NCI-H2107 (cell line): ENCODE measurements around the gene A2ML1.
"Not testable (repeated sequence)": the region's sequence is repeated elsewhere in the genome, so short reads cannot be mapped to it uniquely, and the experiment has no call there.

Experiments
- DNase-seq: peaks from one replicate; lab custom pipeline; 2025; lab: John Stamatoyannopoulos, UW

A2ML1 gene

DNA sequence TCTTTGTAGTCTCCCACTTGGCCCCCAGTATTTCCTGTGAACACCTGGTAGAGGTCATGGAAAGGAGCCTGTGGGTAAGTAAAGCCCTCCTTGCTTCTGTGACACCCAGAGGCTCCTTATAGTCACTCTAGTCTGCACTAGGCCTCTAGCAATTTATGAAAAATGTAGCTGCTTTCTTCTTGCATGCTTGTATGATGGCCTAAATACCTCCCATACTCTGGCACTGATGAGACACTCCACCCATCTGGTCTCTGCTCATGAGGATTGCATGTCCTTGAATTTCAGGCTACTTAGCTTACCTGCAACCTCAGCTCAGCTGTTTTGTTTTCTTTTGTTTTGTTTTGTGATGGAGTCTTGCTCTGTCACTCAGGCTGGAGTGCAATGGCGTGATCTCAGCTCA lies 4.6 kb upstream of the A2ML1 start:
- no peak for DNase-seq

DNA sequence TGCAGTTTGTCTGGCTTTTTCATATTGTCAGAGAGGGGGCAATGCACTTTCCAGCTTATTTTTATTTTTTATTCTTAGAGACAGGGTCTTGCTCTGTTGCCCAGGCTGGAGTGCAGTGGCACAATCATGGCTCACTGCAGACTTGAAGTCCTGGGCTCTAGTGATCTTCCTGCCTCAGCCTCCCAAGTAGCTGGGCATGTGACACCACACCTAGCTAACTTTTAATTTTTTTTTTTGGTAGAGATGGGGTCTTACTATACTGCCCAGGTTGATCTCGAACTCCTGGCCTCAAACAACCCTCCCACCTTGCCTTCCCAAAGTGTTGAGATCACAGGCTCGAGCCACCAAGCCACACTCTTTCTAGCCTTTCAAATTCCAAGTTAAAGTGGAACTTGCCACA lies 3.9 kb upstream of the A2ML1 start:
- no peak for DNase-seq

DNA sequence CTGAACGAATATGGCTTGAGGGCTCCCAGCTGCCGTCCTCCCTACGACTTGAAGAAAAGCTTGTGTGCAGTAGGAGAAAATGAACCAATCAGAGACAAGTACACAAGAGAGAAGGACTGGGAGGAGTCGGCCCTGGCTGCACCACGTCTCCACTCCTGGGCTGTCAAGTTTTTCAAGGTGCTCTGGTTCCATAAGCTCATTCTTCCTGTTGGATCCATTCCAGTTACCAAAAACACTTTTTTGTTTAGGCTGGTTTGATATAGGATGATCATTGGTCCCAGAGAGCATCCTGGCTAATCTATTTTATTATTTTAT lies 2.8 kb upstream of the A2ML1 start:
- DNase-seq = no peak

DNA sequence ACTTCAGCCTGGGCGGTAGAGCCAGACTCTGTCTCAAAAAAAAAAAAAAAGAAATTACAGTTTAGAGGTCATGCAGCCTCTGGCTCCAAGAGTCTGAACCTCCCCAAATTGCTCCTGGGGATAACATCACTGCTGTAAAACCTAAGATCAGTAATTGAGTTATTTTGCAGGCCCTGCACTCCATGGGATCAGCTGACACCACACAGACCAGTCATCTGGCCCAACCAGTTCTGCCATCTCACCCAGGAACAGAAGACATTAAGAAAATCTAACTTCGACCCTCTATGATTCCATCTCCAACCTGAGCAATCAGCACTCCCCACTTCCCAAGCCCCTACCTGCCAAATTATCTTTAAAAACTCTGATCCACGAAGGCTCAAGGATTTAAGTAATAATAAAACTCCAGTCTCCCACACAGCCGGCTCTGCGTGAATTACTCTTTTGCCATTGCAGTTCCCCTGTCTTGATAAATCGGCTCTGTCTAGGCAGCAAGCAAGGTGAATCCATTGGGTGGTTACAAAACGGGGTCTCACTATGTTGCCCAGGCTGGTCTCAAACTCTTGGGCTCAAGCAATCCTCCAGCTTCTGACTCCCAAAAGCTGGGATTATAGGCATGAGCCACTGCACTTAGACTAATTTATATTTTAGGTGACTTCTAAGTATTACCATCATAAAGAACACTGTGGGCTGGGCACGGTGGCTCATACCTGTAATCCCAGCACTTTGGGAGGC lies 1.6 kb upstream of the A2ML1 start:
- not testable (repeated sequence) for DNase-seq

DNA sequence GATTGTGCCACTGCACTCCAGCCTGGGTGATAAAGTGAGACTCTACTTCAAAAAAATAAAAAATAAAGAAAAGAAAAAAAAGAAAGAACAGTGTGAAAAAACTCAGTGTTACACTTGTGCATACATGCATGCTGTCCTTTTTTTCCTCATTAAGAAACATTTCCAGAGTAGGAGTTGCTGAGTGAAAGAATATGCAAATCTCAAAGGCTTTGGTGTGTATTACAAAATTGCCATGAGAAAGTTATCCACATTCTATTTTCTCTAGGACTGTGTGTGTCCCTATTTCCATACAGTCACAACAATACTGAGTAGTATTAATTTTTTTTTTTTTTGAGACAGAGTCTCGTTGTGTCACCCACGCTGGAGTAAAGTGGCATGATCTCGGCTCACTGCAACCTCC lies 830 bp upstream of the A2ML1 start:
- DNase-seq = no peak

DNA sequence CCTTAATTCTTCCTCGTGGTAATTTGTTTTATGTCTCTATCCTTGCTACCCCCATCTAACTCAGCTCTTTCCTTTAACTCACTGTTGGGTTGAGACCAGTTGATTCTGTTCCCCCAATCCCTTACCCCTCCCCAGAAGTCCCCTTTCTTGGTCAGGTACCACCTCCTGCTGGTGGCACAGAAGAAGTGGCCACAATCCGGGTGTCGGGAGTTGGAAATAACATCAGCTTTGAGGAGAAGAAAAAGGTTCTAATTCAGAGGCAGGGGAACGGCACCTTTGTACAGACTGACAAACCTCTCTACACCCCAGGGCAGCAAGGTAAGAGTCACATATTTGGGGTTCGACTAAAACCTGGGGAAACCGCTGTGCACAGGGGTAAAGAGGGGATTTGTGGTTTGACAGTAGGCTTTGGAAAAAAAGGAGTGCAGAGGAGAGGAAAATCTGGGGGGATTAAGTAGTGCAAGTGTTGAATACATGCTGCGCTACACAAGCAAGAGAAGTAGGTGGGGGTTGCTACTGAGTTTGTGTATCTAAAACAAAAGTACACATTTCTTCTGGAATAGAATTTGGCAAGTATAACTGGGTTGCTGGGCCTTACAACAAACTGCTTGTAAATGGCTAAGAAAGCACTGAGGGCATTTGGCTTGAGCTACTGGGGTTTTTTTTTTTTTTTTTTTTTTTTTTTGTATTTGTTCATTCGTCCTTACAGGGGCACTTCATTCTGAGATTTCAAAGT lies 1.3 kb downstream of the A2ML1 start:
- DNase-seq = no peak

DNA sequence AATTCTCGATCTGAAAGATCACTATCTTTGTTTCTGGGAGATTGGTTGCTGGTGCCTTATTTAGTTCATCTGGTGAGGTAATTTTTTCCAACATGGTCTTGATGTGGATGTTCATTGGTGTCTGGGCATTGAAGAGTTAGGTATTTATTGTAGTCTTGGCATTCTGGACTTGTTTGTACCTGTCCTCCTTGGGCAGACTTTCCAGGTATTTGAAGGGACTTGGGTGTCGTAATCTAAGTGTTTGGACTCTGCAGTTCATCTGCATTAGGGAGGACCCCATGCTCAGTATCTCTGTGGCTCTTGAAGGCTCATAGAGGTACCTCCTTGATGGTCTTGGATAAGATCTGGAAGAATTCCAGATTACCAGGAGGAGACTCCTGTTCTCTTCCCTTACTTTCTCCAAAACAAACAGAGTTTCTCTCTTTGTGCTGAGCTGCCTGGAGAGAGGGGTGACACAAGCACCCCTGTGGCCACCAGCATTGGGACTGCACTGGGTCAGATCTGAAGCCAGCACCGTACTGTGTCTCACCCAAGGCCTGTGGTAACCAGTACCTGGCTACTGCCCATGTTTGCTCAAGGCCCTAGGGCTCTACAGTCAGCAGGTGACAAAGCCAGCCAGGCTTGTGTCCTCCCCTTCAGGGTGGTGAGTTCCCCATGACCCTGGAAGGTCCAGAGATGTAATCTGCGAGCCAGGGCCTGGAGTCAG lies 5.3 kb downstream of the A2ML1 start:
- no peak for DNase-seq

DNA sequence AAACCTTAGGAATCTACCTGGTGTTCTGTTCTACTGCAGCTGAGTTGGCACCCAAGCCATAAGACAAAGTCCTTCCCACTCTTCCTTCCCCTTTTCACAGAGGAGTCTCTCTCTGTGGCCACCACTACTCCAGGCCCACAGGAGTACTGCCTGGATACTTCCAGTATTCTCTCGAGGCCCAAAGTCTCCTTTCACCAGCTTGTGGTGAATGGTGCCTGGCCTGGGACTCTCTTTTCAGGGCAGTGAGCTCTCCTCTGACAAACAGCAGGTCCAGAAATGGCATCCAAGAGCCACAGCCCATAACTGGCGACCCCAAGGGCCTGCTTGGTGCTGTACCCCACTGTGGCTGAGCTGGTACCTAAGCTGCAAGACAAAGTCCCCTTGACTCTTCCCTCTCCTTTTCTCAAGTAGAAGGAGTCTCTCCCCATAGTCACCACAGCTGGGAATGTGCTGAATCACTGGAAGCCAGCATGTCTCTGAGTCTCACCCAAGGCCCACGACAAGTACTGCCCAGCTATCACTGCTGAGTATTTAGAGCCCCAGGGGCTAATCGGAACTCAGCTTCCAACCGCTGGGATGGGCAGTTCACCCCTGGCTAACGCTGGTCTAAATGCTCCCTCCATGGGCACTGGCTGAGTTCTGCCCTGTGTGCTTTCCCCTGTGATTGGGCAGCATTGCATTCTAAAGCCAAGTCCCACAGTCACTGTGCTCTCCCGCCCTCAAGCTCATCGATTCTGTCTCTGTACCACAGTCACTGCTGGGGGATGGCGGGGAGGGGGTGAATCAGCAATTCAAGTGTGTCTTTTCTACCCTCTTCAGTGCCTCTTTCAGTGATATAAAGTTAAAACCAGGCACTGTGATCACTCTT lies 6.1 kb downstream of the A2ML1 start:
- no peak for DNase-seq

DNA sequence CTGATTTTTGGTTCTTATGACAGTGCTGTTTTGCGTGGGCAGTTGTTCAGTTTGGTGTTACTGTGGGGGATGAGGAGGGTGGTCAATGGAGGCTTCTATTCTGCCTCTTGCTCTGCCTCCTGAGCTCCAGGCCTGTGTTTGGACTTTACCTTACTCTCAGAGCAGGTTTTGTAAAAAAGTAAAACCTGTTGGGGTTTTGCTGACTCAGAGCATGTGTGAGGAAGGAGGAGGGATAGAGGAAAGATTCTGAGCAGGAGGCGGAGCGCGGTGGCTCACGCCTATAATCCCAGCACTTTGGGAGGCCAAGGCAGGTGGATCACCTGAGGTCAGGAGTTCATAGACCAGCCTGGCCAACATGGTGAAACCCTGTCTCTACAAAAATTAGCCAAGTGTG lies 6.7 kb downstream of the A2ML1 start:
- DNase-seq = no peak

DNA sequence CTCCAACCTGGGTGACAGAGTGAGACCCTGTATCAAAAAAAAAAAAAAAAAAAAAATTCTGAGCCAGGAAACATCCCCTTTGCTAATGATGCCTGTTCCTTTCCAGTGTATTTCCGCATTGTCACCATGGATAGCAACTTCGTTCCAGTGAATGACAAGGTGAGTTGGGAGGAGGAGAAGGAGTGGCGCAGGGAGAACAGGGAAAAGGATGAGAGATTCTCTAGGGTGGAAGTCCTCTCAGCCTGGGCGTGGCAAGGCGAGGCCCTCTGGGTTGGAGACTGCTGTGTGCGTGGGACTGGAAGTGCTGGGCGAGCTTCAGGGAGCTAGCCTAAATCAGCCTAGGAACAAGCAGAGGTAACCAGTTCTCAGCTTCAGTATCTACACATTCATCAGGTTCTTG lies 7.2 kb downstream of the A2ML1 start:
- no peak for DNase-seq

DNA sequence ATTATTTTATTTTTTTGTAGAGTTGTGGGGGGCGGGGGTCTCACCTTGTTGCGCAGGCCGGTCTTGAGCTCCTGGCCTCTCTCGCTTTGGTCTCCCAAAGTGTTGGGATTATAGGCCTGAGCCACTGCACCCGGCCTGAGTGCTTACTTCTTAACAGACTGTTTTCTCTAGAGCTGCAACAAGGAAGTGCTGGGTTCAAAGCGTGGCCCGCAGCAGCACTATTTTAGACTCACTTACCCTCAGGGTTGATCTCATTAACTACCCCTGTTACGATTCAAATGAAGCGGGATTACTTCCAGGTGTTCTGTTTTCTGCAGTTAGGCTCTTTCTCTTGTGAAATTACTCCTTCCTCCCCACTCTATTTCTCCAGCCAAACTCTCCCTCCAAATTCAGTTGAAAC lies 8.7 kb downstream of the A2ML1 start:
- DNase-seq = no peak

DNA sequence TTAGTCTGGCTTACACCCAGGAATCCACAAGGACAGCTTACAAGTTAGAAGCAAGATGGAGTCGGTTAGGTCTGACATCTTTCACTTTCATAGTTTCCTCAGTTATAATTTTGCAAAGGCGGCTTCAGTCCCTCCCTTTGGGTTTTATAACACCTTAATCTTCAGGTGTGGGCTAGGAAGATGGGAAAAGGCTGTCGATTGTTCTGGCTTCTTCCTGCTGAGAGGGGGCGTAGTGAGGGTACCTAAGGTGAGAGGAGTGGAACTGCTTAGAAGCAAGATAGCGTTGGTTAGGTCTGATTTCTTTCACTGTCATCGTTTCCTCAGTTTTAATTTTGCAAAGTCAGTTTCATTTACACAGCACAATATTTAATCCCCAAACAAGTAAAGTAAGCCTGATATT lies 10.1 kb downstream of the A2ML1 start:
- DNase-seq = no peak

DNA sequence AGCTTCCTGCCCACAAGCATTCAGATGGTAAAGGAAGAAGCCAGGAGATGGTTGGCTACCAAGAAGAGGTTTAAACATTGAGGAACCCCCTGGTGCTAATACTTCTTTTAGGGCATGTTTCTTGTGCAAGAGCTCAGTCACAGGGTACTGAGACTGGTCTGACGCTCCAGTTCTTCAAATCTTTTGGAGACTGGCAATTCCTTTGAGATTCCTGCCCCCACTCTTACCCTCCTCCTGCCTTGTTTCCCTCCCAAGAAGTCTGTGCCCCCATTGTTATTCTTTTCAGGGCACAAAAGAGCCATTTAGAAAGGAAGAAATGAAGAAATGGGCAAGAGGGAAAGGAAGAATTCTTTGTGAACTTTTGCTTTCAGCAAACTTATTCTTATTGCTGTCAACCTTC lies 11.8 kb downstream of the A2ML1 start:
- DNase-seq = no peak

DNA sequence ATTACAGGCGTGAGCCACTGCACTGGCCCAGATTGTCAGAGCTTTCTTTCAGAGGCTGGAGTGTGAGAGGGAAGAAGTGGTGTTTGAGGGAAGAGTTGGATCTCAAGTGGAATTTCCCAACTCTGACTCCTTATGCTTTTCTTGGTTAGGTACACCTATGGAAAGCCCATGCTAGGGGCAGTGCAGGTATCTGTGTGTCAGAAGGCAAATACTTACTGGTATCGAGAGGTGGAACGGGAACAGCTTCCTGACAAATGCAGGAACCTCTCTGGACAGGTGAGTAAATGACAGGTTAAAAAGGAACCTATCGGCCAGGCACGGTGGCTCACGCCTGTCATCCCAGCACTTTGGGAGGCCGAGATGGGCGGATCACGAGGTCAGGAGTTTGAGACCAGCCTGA lies 14.9 kb downstream of the A2ML1 start:
- DNase-seq = no peak

DNA sequence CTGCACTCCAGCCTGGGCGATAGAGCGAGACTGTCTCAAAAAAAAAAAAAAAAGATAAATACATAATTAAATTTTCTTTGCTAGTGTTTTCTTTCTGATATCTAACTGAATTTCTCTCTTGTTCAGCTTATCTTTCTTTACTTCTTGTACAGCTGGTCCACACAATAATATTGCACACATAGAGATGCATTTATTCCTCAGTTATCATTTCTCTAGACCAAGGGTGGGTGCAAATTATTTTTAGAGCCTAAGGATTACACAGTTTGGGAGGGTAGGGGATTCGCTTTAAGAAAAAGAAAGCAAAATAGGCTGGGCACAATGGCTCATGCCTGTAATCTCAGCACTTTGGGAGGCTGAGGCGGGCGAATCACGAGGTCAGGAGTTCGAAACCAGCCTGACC lies 17.9 kb downstream of the A2ML1 start:
- DNase-seq = no peak

DNA sequence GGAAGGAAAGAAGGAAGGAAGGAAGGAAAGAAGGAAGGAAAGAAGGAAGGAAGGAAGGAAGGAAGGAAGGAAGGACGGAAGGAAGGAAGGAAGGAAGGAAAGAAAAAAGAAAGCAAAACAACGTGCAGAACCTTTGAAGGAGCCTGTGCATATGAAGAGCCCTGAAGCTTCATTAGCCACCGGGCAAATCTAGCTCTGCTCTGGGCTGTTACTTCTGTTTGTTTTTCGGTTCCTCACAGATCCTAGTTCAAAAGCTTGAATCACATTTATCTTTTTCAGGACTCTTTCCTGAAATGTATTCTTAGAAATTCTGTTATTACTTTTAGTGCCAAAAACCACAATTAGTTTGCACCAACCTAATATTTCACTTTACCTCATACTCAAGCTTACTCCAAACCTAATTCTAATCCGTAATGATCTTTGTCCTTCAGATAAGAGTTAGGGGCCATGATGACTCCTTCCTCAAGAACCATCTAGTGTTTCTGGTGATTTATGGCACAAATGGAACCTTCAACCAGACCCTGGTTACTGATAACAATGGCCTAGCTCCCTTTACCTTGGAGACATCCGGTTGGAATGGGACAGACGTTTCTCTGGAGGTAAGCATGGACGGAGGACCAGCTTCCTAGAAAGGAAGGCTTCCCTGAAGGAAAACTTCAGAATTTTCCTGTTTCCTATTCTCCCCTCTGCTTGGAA lies 18.7 kb downstream of the A2ML1 start:
- no peak for DNase-seq

DNA sequence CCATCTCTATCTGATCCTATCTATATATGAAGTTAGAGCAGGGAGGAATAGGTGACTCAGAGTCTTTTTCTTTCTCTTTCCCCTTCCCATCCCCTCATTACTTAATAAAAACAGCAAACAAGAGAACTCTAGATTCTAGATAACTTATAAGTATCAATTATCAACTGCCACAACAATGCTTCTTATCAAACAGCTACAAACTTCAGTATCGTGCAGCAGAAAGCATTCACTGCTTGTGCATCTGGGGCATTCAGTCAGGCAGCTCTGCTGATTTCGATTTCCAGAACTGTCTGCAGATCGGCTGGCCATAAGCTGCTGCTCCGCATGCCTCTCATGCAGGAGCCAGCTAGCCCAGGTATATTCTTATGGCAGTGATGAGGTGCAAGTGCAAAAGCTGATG lies 19.4 kb downstream of the A2ML1 start:
- no peak for DNase-seq

DNA sequence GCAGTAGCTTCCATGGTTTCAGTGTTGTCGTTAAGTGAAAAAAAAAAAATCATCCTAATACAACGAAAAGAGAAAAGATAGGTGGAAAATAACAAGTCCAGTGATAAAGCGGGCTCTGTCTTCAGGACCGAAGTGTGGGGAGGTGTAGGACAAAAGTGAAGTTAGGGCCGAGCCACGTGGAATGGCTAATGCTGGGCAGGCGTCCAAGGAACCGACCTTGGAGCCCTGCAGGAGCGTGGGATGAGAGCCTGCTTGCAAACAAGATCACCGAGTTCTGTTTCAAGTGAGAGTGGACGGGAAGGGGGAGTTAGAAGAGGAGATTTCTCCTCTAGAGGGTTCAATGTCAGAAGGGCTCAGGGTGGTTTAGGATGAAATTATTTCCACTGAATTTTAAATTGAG lies 22.2 kb downstream of the A2ML1 start:
- DNase-seq = no peak

DNA sequence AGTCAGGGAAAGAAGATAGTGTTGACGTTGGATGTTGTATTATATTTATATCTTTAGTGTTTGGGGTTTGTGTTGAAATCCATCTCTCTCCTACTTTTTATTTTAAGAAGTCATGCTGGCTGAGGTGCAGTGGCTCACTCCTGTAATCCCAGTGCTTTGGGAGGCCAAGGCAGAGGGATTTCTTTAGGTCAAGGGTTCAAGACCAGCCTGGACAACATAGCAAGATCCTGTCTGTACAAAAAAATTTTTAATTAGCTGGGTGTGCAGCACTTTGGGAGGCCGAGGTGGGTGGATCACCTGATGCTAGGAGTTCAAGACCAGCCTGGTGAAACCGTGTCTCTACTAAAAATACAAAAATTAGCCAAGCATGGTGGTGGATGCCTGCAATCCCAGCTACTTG lies 23.9 kb downstream of the A2ML1 start:
- no peak for DNase-seq

DNA sequence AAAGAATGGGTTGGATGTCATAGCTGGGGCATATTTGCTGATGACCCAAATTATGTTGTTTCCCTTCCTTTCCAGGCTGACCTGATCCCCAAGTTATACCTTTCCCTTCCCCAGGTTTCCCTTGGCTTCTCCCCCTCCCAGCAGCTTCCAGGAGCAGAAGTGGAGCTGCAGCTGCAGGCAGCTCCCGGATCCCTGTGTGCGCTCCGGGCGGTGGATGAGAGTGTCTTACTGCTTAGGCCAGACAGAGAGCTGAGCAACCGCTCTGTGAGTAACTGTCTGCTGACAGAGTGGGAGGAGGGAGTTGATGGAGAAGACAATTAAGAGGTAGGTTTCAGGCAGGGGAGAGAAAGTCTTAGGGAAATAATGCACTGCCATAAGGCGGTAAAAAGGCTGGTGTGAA lies 25.0 kb downstream of the A2ML1 start:
- no peak for DNase-seq

DNA sequence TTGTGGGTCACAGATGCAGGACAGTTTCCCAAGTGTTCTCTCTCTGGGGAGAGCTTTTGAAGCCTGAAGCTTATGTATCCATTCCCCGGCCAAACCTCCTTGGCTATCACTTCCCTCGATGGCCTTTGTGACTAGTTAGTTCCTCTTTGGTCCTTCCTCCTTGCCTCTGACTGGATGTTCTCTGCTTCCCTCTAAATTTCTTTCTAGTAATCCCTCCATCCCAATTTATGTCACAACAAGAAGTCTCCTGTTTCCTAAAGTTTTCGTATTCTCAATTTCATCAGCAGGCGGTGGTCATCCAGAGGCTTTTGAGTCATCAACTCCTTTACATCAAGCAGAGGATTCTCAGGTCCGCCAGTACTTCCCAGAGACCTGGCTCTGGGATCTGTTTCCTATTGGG lies 27.5 kb downstream of the A2ML1 start:
- no peak for DNase-seq

DNA sequence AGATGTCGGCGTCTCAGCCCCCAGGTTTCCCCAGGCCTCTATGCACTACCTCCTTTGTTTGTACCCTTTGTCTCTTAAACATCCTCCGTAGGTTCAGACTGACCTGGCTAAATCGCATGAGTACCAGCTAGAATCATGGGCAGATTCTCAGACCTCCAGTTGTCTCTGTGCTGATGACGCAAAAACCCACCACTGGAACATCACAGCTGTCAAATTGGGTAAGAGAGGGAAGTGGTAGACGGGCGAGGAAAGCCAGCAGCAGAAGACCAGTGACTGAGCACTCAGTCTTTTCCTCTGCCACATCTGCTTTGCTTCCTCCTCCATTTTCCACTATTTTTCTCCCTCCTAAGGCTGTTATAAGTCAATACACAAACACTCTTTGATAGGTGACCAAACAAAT lies 29.7 kb downstream of the A2ML1 start:
- no peak for DNase-seq
